Muscle layer of colon (tissue), 2 donors: ENCODE results near the gene ANGEL2.
A peak's percentile ranks its signal among the peaks of the same experiment; 100 is the strongest.
"Not testable (repeated sequence)": the region's sequence is repeated elsewhere in the genome, so short reads cannot be mapped to it uniquely, and the experiment has no call there.

Source experiments
- H3K27ac ChIP-seq: one replicate; pipeline ENCODE4 v1.7.0; 2013; ENCODE audit warnings: low read depth, mild to moderate bottlenecking, low read length, moderate library complexity
- H3K27me3 ChIP-seq, 2 donors: one replicate each; pipeline ENCODE4 v1.7.0; 2013; ENCODE audit warnings: low read length in 2 of 2, mild to moderate bottlenecking in 2 of 2; ENCODE audit not compliant: insufficient read depth in 2 of 2, control insufficient read depth in 1 of 2
- H3K36me3 ChIP-seq: one replicate; pipeline ENCODE4 v1.7.0; 2013; ENCODE audit warnings: mild to moderate bottlenecking, low read length; ENCODE audit not compliant: insufficient read depth
- H3K4me1 ChIP-seq: one replicate; pipeline ENCODE4 v1.7.0; 2013; ENCODE audit warnings: mild to moderate bottlenecking, low read length; ENCODE audit not compliant: insufficient read depth
- H3K4me3 ChIP-seq, 2 donors: one replicate each; pipeline ENCODE4 v1.7.0; 2013; ENCODE audit warnings: low read length in 2 of 2, low read depth in 1 of 2, mild to moderate bottlenecking in 1 of 2, moderate library complexity in 1 of 2
- H3K9ac ChIP-seq: one replicate; pipeline ENCODE4 v1.7.0; 2013; ENCODE audit warnings: low read length
- H3K9me3 ChIP-seq: one replicate; pipeline ENCODE4 v1.7.0; 2013; ENCODE audit warnings: mild to moderate bottlenecking, low read length
- donor health status: abdominal sarcoma.
- donor health status: Adenocarcinoma of cecum.

ANGEL2 gene

DNA sequence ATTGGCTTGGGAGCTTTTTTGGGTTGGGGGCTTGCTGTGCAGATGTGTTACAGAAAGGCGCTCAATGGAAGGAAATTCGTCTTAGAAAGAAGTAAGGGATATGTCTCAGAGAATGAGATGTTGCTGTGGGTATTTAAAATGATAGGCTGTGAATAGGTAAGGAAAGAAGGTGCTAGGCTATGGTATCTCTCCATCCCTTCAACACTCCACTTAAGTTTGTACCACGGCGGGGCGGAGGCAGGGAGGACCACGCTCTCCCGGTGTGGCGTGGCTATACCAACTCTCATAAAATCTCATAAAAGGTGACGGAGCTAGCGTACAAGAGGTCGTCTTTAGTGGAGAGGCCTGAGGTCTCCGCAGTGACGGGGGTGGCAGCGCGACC lies 35.1 kb upstream of the ANGEL2 start:
- H3K27ac ChIP-seq = peak overlapping the region; percentile 55

GRCh38 chr1:213049232-213049631 lies 33.6 kb upstream of the ANGEL2 start:
- Histone ChIP-seq H3K27me3 (no peaks in the 10 kb centered on the region), H3K4me3 (no peak overlapping the region), H3K9me3 (no peaks in the 10 kb centered on the region), H3K9ac (no peak overlapping the region), H3K36me3 (no peaks in the 10 kb centered on the region), H3K27ac (no peak overlapping the region), H3K4me1 (peaks cover 25% of the 10 kb centered on the region)

More for the DNA sequence above, 35.1 kb upstream of the ANGEL2 start:
- Histone ChIP-seq H3K9me3 (no peaks in the 10 kb centered on the region), H3K4me3 (peak overlapping the region; percentile 70 to 98), H3K4me1 (peaks cover 25% of the 10 kb centered on the region), H3K9ac (peak overlapping the region; percentile 63), H3K36me3 (no peaks in the 10 kb centered on the region), H3K27me3 (no peaks in the 10 kb centered on the region)

DNA sequence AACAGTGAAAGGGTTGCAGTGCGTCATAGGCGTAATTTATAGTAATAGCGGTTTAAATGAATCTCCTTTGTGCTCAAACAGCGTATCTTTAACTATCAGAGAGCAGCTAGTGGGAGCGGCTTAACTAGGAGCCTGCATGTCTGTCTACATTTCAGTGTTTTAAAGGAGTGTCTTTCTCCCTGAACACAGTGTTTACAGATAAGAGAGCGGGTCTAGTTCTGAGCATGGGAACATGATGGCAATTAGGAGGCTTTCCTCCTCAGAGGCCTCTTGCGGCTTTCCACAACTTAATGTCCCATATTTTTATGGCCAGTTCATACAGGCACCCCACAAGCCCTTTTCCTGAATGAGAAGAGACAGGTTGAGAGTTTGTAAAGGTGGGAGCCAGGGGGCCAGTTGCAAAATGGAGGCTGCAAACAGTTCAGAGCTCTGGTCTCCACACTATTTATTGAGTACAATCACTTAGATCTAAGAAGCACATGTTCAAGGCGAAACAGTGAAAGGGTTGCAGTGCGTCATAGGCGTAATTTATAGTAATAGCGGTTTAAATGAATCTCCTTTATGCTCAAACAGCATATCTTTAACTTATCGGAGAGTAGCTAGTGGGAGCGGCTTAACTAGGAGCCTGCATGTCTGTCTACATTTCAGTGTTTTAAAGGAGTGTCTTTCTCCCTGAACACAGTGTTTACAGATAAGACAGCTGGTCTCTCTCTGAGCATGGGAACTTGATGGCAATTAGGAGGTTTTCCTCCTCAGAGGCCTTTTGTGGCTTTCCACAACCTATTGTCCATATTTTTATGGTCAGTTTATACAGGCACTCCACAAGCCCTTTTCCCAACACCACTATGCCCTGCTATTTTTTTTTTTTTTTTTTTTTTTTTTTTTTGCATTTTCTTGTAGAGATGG lies 29.9 kb upstream of the ANGEL2 start:
- not testable (repeated sequence) for H3K9me3 ChIP-seq, H3K4me3 ChIP-seq, H3K9ac ChIP-seq, H3K27ac ChIP-seq, H3K27me3 ChIP-seq, H3K4me1 ChIP-seq, H3K36me3 ChIP-seq

DNA sequence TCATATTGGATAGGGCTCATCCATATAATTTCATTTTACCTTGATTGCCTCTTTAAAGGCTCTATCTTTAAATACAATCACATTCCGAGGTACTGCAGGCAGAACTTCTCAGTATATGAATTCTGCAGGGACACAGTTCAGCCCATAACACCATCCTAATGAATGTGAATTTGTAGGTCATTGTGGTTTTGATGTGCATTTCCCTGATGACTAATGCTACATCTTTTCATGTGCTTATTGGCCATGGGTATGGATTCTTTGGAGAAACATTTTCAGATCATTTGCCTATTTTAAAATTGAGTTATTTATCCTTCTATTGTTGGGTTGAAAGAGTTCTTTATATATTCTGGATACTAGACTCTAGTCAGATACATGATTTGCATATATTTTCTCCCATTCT lies 25.8 kb upstream of the ANGEL2 start:
- Histone ChIP-seq H3K27me3 (peaks cover 0 to 4% of the 10 kb centered on the region in 2 donors), H3K4me1 (no peaks in the 10 kb centered on the region), H3K9ac (no peak overlapping the region), H3K9me3 (no peaks in the 10 kb centered on the region), H3K36me3 (no peaks in the 10 kb centered on the region), H3K4me3 (no peak overlapping the region), H3K27ac (no peak overlapping the region)

GRCh38 chr1:213035573-213035972 lies 19.9 kb upstream of the ANGEL2 start:
- no peaks in the 10 kb centered on the region for H3K36me3 ChIP-seq
- H3K4me3 ChIP-seq = no peak overlapping the region
- H3K27me3 ChIP-seq = peaks cover 0 to 4% of the 10 kb centered on the region in 2 donors

DNA sequence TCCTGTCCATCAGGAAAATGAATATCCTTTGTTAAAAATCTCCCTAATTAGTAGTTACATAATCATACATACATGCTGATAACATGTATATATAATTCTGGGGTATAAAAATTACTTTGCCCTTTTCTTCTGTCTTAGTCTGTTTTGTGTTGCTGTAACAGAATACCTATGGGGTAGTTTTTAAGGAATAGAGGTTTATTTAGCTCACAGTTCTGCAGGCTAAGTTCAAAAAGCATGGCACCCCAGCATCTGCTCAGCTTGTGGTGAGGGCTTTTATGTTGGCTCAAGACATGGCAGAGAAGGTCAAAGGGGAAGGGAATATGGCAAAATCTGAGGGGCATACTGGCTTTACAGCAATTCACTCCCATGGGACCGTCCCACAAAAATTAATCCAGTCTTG lies 19.0 kb upstream of the ANGEL2 start:
- Histone ChIP-seq H3K9me3 (no peaks in the 10 kb centered on the region), H3K36me3 (no peaks in the 10 kb centered on the region), H3K27me3 (peaks cover 0 to 4% of the 10 kb centered on the region in 2 donors), H3K4me3 (no peak overlapping the region), H3K9ac (no peak overlapping the region), H3K4me1 (no peaks in the 10 kb centered on the region), H3K27ac (no peak overlapping the region)

More at GRCh38 chr1:213035573-213035972, 19.9 kb upstream of the ANGEL2 start:
- Histone ChIP-seq H3K4me1 (no peaks in the 10 kb centered on the region), H3K9ac (no peak overlapping the region), H3K9me3 (no peaks in the 10 kb centered on the region), H3K27ac (no peak overlapping the region)

GRCh38 chr1:213032651-213033050 lies 17.0 kb upstream of the ANGEL2 start:
- no peak overlapping the region for H3K4me3 ChIP-seq
- no peaks in the 10 kb centered on the region for H3K9me3 ChIP-seq
- H3K27me3 ChIP-seq = peaks cover 0 to 4% of the 10 kb centered on the region in 2 donors
- H3K27ac ChIP-seq = no peak overlapping the region
- no peaks in the 10 kb centered on the region for H3K4me1 ChIP-seq
- H3K9ac ChIP-seq = no peak overlapping the region
- H3K36me3 ChIP-seq = no peaks in the 10 kb centered on the region

DNA sequence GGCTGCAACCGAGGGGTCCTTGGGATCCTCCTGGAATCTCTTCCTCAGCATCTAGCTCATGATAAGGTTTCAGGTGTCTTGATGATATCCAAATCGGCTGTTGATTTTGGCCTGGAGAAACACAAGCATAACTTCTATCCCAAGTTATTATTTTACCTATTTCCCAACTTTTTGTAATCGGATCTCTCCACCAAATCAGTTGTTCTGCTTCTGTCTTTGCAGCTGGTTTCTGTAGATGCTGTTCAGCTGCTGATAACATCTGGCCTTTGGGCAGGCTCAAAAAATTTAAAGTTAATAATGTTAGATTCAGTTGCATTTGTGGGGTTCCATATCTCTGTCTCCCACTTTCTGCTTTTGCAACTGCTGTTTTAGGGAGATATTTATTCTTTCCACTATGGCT lies 11.4 kb upstream of the ANGEL2 start:
- not testable (repeated sequence) for H3K4me3 ChIP-seq, H3K27ac ChIP-seq, H3K9ac ChIP-seq, H3K36me3 ChIP-seq, H3K27me3 ChIP-seq, H3K9me3 ChIP-seq, H3K4me1 ChIP-seq

DNA sequence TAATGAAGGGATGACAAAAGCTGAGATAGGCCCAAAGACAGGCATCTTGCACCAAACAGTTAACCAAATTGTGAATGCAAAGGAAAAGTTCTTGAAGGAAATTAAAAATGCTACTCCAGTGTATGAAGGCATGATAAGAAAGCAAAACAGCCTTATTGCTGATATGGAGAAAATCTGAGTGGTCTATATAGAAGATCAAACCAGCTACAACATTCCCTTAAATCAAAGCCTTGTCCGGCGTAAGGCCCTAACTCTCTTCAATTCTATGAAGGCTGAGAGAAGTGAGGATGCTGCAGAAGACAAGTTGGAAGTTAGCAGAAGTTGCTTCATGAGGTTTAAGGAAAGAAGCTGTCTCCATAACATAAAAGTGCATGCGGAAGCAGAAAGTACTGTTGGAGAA lies 4.3 kb upstream of the ANGEL2 start:
- Histone ChIP-seq H3K9ac (no peak overlapping the region), H3K9me3 (no peaks in the 10 kb centered on the region), H3K4me3 (no peak overlapping the region), H3K36me3 (no peaks in the 10 kb centered on the region), H3K27ac (no peak overlapping the region), H3K4me1 (no peaks in the 10 kb centered on the region), H3K27me3 (peaks cover 0 to 4% of the 10 kb centered on the region in 2 donors)

- Histone ChIP-seq H3K4me3 (no peak overlapping the region), H3K9me3 (no peaks in the 10 kb centered on the region), H3K27me3 (peaks cover 0 to 4% of the 10 kb centered on the region in 2 donors), H3K4me1 (peaks cover 3% of the 10 kb centered on the region), H3K36me3 (no peaks in the 10 kb centered on the region), H3K9ac (no peak overlapping the region), H3K27ac (no peak overlapping the region)
These were observed 3.8 kb upstream of the ANGEL2 start for GRCh38 chr1:213019450-213019849.

DNA sequence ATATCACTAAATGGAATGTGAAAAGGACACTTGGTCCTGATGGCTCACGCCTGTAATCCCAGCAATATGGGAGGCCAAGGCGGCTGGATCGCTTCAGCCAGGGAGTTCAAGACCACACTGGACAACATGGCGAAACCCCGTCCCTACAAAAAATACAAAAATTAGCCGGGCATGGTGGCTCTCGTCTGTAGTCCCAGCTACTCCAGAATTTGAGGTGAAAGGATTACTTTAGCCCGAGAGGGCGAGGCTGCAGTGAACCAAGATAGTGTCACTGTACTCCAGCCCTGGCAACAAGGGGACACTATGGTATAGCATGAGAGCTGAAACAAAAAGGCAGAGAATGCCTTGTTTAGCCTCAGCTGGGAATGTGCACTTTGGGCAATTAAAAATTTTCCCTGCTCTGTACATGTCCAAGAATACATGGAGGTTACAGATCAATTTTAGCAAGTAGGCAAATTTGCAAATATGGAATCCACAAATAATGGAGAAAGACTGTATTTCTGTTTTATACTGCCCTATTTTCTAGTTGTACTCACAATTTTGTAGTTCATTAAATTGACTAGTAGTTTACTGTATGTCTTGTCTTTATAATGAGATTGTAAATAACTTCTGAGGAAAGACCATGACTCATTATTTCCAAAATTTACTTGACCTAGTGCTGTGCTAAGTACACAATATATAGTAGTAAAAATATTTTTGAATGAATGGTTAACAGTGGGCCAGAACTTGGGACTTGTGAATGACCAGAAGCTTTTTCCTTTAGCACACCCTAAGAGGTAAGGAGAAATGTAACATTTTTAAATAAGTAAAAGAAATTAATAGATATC lies 2.0 kb upstream of the ANGEL2 start:
- Histone ChIP-seq H3K36me3 (no peaks in the 10 kb centered on the region), H3K9me3 (no peaks in the 10 kb centered on the region), H3K9ac (no peak overlapping the region), H3K4me3 (no peak overlapping the region), H3K27ac (no peak overlapping the region), H3K27me3 (no peaks in the 10 kb centered on the region), H3K4me1 (peaks cover 5% of the 10 kb centered on the region)
